IMR-90 (cell line): ENCODE data around the gene RPS6KA4. TPM values are rescaled to one million over a fixed set of nuclear protein-coding genes. Genes with fewer than 3 reads are reported as not detected.

Experiments used
- ATAC-seq: fragments of 200-7000 bp; cut with Tn5 transposase; 2 replicates; pipeline ENCODE4 v1.9.1; 2020; ENCODE audit warnings: low read depth, mild to moderate bottlenecking, moderate library complexity
- BruUV-seq: library from RNA; stranded (reverse); fragments of 400-500 nt; replicated peaks from 2 replicates; lab custom pipeline; 2021; lab: Mats Ljungman, UMichigan
- CTCF ChIA-PET: fragments of 300-600 bp; formaldehyde crosslinking; extraction: SDS; loops from one replicate; lab custom pipeline; 2021; ENCODE audit warnings: antibody characterized with exemption; lab: Yijun Ruan, JAX
- POLR2A ChIA-PET: fragments of 300-600 bp; sonication (Branson Sonifier 250); formaldehyde crosslinking; loops from one replicate; lab custom pipeline; 2022; ENCODE audit warnings: antibody characterized with exemption; ENCODE audit not compliant: unreplicated experiment; lab: Charles Lee
- DNase-seq: peaks from one replicate; pipeline ENCODE4 v3.0.0; 2013
- H2AFZ ChIP-seq: replicated peaks from 2 replicates; pipeline ENCODE3; 2013; ENCODE audit warnings: low read length, mild to moderate bottlenecking; ENCODE audit not compliant: poor library complexity
- H2AK5ac ChIP-seq: 2 replicates; pipeline ENCODE4 v1.6.1; 2013; ENCODE audit warnings: low read depth, low read length, inconsistent platforms
- H2AK9ac ChIP-seq: replicated peaks from 2 replicates; pipeline ENCODE3; 2013; ENCODE audit warnings: mild to moderate bottlenecking, low read depth, low read length, moderate library complexity; ENCODE audit not compliant: poor library complexity
- H2BK120ac ChIP-seq: 2 replicates; pipeline ENCODE4 v1.6.1; 2013; ENCODE audit warnings: low read depth, low read length, inconsistent platforms
- H2BK15ac ChIP-seq: 3 replicates; pipeline ENCODE4 v1.6.1; 2013; ENCODE audit warnings: low read depth, low read length, inconsistent platforms
- H2BK20ac ChIP-seq: 2 replicates; pipeline ENCODE4 v1.6.1; 2013; ENCODE audit warnings: low read depth, mild to moderate bottlenecking, inconsistent platforms, low read length, moderate library complexity
- H2BK5ac ChIP-seq: 2 replicates; pipeline ENCODE4 v1.6.1; 2013; ENCODE audit warnings: mild to moderate bottlenecking, low read depth, low read length, inconsistent platforms; ENCODE audit not compliant: poor library complexity, severe bottlenecking
- H3K14ac ChIP-seq: replicated peaks from 2 replicates; pipeline ENCODE4 v1.6.1; 2013; ENCODE audit warnings: low read depth, low read length, inconsistent platforms
- H3K18ac ChIP-seq: 2 replicates; pipeline ENCODE4 v1.6.1; 2013; ENCODE audit warnings: low read depth, low read length, control low read depth
- H3K23ac ChIP-seq: 2 replicates; pipeline ENCODE4 v1.6.1; 2013; ENCODE audit warnings: low read depth, low read length, inconsistent platforms
- H3K27ac ChIP-seq: 2 replicates; pipeline ENCODE4 v1.5.1; 2013; ENCODE audit warnings: mild to moderate bottlenecking, control low read depth, low read length; ENCODE audit not compliant: insufficient read depth
- H3K27me3 ChIP-seq: 2 replicates; pipeline ENCODE4 v1.6.1; 2013; ENCODE audit warnings: low read length; ENCODE audit not compliant: control insufficient read depth, insufficient read depth
- H3K36me3 ChIP-seq: 2 replicates; pipeline ENCODE4 v1.6.1; 2013; ENCODE audit warnings: low read length, mixed read lengths; ENCODE audit not compliant: control insufficient read depth, insufficient read depth
- H3K4ac ChIP-seq: 2 replicates; pipeline ENCODE4 v1.6.1; 2013; ENCODE audit warnings: low read depth, low read length, inconsistent platforms
- H3K4me1 ChIP-seq: 2 replicates; pipeline ENCODE4 v1.6.1; 2013; ENCODE audit warnings: low read length, mixed read lengths; ENCODE audit not compliant: control insufficient read depth, insufficient read depth
- H3K4me2 ChIP-seq: 2 replicates; pipeline ENCODE4 v1.6.1; 2013; ENCODE audit warnings: low read depth, mild to moderate bottlenecking, control low read depth, low read length, moderate library complexity
- H3K4me3 ChIP-seq: 2 replicates; pipeline ENCODE4 v1.5.1; 2013; ENCODE audit warnings: low read depth, mild to moderate bottlenecking, control low read depth, low read length, moderate library complexity; ENCODE audit not compliant: insufficient read depth
- H3K56ac ChIP-seq: 2 replicates; pipeline ENCODE4 v1.6.1; 2013; ENCODE audit warnings: low read length, inconsistent platforms; ENCODE audit not compliant: insufficient read depth; ENCODE audit errors: extremely low read depth
- H3K79me1 ChIP-seq, 2 experiments: 2 replicates each; pipeline ENCODE4 v1.6.1; 2013; ENCODE audit warnings: low read length in 2 of 2, inconsistent platforms in 1 of 2, low read depth in 1 of 2
- H3K9ac ChIP-seq: 2 replicates; pipeline ENCODE4 v1.6.1; 2013; ENCODE audit warnings: low read depth, low read length, control low read depth
- H3K9me1 ChIP-seq: 2 replicates; pipeline ENCODE4 v1.6.1; 2013; ENCODE audit warnings: low read length, inconsistent platforms; ENCODE audit not compliant: insufficient read depth
- H3K9me3 ChIP-seq: 2 replicates; pipeline ENCODE4 v1.6.1; 2013; ENCODE audit warnings: low read length; ENCODE audit not compliant: control insufficient read depth, insufficient read depth
- H4K20me1 ChIP-seq: 2 replicates; pipeline ENCODE4 v1.6.1; 2013; ENCODE audit warnings: low read length, inconsistent platforms; ENCODE audit not compliant: insufficient read depth
- H4K5ac ChIP-seq: 2 replicates; pipeline ENCODE4 v1.6.1; 2013; ENCODE audit warnings: mild to moderate bottlenecking, low read depth, low read length, control low read depth
- H4K8ac ChIP-seq, 2 experiments: 2 replicates each; pipeline ENCODE4 v1.6.1; 2013; ENCODE audit warnings: low read depth in 2 of 2, low read length in 2 of 2, control low read depth in 1 of 2, inconsistent platforms in 1 of 2
- H4K91ac ChIP-seq: 2 replicates; pipeline ENCODE4 v1.6.1; 2013; ENCODE audit warnings: low read depth, low read length, inconsistent platforms; ENCODE audit not compliant: insufficient read depth
- BHLHE40 ChIP-seq: fragments of 150-350 bp; IDR thresholded peaks from 2 replicates; pipeline ENCODE4 v1.6.1; 2016; ENCODE audit warnings: mild to moderate bottlenecking, low read depth, low read length
- CEBPB ChIP-seq: IDR thresholded peaks from 2 replicates; pipeline ENCODE4 v1.6.1; 2012; ENCODE audit warnings: low read depth, low read length, improper control_type of control experiment
- CHD1 ChIP-seq: IDR thresholded peaks from 2 replicates; pipeline ENCODE4 v1.6.1; 2012; ENCODE audit warnings: low read depth, low read length, improper control_type of control experiment
- FOS ChIP-seq: fragments of 150-350 bp; IDR thresholded peaks from 2 replicates; pipeline ENCODE4 v1.6.1; 2016; ENCODE audit warnings: low read depth, low read length
- MAZ ChIP-seq: IDR thresholded peaks from 2 replicates; pipeline ENCODE4 v1.6.1; 2012; ENCODE audit warnings: low read depth, mild to moderate bottlenecking, low read length, improper control_type of control experiment, moderate library complexity, borderline replicate concordance
- MXI1 ChIP-seq: IDR thresholded peaks from 2 replicates; pipeline ENCODE4 v1.6.1; 2012; ENCODE audit warnings: low read depth, mild to moderate bottlenecking, low read length, moderate library complexity, borderline replicate concordance
- NFE2L2 ChIP-seq: fragments of 150-350 bp; IDR thresholded peaks from 2 replicates; pipeline ENCODE4 v1.6.1; 2016; ENCODE audit warnings: low read depth, mild to moderate bottlenecking, low read length
- RCOR1 ChIP-seq: IDR thresholded peaks from 2 replicates; pipeline ENCODE4 v1.6.1; 2012; ENCODE audit warnings: mild to moderate bottlenecking, low read length, improper control_type of control experiment; ENCODE audit not compliant: insufficient replicate concordance
- RFX5 ChIP-seq: IDR thresholded peaks from 2 replicates; pipeline ENCODE4 v1.8.0; 2012; ENCODE audit warnings: low read depth, mild to moderate bottlenecking, low read length, moderate library complexity
- SMC3 ChIP-seq: fragments of 150-350 bp; IDR thresholded peaks from 2 replicates; pipeline ENCODE4 v1.6.1; 2016; ENCODE audit warnings: low read depth, mild to moderate bottlenecking, antibody characterized with exemption, low read length, moderate library complexity
- WGBS, 2 experiments: methylation state at CpG; one replicate each; pipeline versions ENCODE4 v1.1.5 to v1.1.7; 2013; ENCODE audit warnings: missing lambda C conversion rate in 2 of 2; ENCODE audit not compliant: insufficient read length in 1 of 2; ENCODE audit errors: extremely low coverage in 2 of 2; 5-methylcytosine and 5-hydroxymethylcytosine counted together
- dilution Hi-C: fragments of 300-500 bp; cut with HindIII; formaldehyde crosslinking; loops from one replicate; pipeline ENCODE4 v1.14.3; 2018; ENCODE audit warnings: low sequenced_read_pairs; ENCODE audit not compliant: unreplicated experiment
- in situ Hi-C: fragments of 300-500 bp; cut with MboI; formaldehyde crosslinking; loops from 3 replicates; pipeline ENCODE4 v1.14.3; 2019; ENCODE audit warnings: low sequenced_read_pairs, inconsistent platforms, mixed read lengths
- intact Hi-C: fragments of 100-400 bp; cut with micrococcal nuclease; formaldehyde crosslinking; loops from 2 replicates; pipeline ENCODE4 v1.10.0; 2022
- polyA plus RNA-seq, 3 experiments: library from polyadenylated mRNA; depleted of rRNA; stranded (reverse); fragments of >200 nt; gene quantifications; 2 replicates each; pipeline ENCODE4 v1.2.3, GENCODE V29; 2012; ENCODE audit warnings: low replicate concordance in 1 of 3
- total RNA-seq: library from RNA; depleted of rRNA; stranded (reverse); fragments of >200 nt; gene quantifications from 2 replicates; pipeline ENCODE4 v1.2.3, GENCODE V29; 2012
- TF ChIP-seq, protein P1 (sequence below): fragments of 150-350 bp; IDR thresholded peaks from 2 replicates; pipeline ENCODE4 v1.6.1; 2016; ENCODE audit warnings: low read depth, mild to moderate bottlenecking, low read length, moderate library complexity, borderline replicate concordance
- TF ChIP-seq, protein P2 (sequence below): conservative IDR thresholded peaks from 2 replicates; pipeline ENCODE4 v1.5.1; 2012; ENCODE audit warnings: mild to moderate bottlenecking, low read depth, low read length, improper control_type of control experiment

The RPS6KA4 gene
- total and polyA plus RNA-seq, 2 of the 4 experiments (the other 2 are of a cell fraction) = 38.8 to 52.9 TPM

DNA sequence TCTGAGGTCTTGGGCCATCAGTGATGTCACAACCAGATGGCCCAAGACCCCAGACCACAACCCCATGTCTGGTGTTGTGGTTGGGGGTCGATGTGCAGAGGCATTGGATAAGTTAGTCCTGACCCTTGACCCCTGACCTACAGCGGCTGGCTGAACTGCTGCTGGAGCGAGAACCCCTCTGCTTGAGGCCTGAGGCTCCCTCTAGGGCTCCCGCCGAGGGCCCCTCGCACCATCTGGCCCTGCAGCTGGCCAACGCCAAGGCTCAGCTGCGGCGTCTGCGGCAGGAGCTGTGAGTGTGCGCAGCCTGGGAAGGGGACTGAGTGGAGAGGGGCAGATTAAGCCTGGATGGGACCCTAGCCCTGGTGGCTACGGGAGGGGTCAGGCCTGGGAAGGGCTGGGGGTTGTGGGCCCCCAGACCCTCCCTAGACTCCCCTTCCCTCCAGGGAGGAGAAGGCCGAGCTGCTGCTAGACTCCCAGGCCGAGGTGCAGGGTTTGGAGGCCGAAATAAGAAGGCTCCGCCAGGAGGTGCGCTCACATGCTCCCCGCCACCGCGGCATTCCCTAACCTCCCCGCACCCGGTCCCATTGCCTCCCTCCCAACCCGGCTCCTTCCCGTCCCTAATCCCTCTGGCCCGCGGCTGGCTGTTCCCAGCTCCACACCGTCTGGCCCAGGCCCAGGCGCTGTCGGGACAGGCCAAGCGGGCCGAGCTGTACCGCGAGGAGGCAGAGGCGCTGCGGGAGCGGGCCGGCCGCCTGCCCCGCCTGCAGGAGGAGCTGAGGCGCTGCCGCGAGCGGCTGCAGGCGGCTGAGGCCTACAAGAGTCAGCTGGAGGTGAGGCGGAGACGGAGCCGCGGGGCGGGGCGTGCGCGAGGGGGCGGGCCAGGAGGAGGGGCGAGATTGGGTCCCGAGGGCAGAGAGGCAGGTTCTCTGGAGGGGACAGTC lies 16.8 kb upstream of the RPS6KA4 start:
- 7% methylated on average over 20 of the region's 55 CpGs; no CpG with 5 or more reads in 1 of the 2 experiments for WGBS, 2 experiments
- H2AK5ac ChIP-seq = peak overlapping the region; percentile 48; the same call in 1 of the 2 replicates
- peak overlapping the region; percentile 79 for H3K9ac ChIP-seq
- H4K8ac ChIP-seq = peak overlapping the region; percentile 38 to 93
- H2BK15ac ChIP-seq = no peak overlapping the region
- no TSS peak for BruUV-seq
- peak overlapping the region; percentile 59 for H2BK5ac ChIP-seq
- no peaks in the 10 kb centered on the region for H3K36me3 ChIP-seq
- peak overlapping the region; percentile 93 for H4K5ac ChIP-seq
- peak overlapping the region; percentile 80 for H3K4me2 ChIP-seq
- peak; percentile 81 for DNase-seq
- peak overlapping the region; percentile 45 for H3K4me3 ChIP-seq
- no peak overlapping the region for H3K23ac ChIP-seq
- no peaks in the 10 kb centered on the region for H3K79me1 ChIP-seq
- peak; percentile 99 for ATAC-seq
- dilution Hi-C loops = no loop called here
- ChIA-PET CTCF (interaction anchor here (0.6 to 2.2 kb wide), 6 partner anchors 9 to 41 kb away, joined by 3 to 11 read pairs (median 6); partner anchors contain the start of genes PRDX5 and TRMT112), POLR2A (interaction anchor here (1.1 kb wide), 1 partner anchor 25 kb away, joined by 4 read pairs; the partner anchor contains the start of gene TRMT112)
- H3K9me3 ChIP-seq = no peaks in the 10 kb centered on the region
- H4K91ac ChIP-seq = peak overlapping the region; percentile 45; the same call in 1 of the 2 replicates
- H2AK9ac ChIP-seq = peak overlapping the region; percentile 84
- no peaks in the 10 kb centered on the region for H4K20me1 ChIP-seq
- intact Hi-C loops = no loop called here
- H3K27ac ChIP-seq = peak overlapping the region; percentile 72
- peak overlapping the region; percentile 97 for H2AFZ ChIP-seq
- in situ Hi-C loops = no loop called here
- H3K56ac ChIP-seq = no peak overlapping the region
- 0 out of 2 replicates have a peak overlapping the region, but pooled peaks have one; percentile 42 for H2BK120ac ChIP-seq
- H3K27me3 ChIP-seq = peaks cover 11% of the 10 kb centered on the region; the same call in 1 of the 2 replicates
- 0 out of 2 replicates have a peak overlapping the region, but pooled peaks have one; percentile 48 for H3K14ac ChIP-seq
- H3K9me1 ChIP-seq = no peaks in the 10 kb centered on the region
- H3K4ac ChIP-seq = peak overlapping the region; percentile 79
- H3K18ac ChIP-seq = peak overlapping the region; percentile 50; the same call in 1 of the 2 replicates
- H3K4me1 ChIP-seq = peaks cover 6% of the 10 kb centered on the region
- H2BK20ac ChIP-seq = no peak overlapping the region
- TF ChIP-seq CEBPB = no peak
- no peak for TF ChIP-seq CHD1
- TF ChIP-seq MXI1 = no peak
- TF ChIP-seq, protein P1, sequence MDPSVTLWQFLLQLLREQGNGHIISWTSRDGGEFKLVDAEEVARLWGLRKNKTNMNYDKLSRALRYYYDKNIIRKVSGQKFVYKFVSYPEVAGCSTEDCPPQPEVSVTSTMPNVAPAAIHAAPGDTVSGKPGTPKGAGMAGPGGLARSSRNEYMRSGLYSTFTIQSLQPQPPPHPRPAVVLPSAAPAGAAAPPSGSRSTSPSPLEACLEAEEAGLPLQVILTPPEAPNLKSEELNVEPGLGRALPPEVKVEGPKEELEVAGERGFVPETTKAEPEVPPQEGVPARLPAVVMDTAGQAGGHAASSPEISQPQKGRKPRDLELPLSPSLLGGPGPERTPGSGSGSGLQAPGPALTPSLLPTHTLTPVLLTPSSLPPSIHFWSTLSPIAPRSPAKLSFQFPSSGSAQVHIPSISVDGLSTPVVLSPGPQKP = no peak
- no peak for TF ChIP-seq FOS
- no peak for TF ChIP-seq BHLHE40
- TF ChIP-seq NFE2L2 = no peak
- TF ChIP-seq RFX5 = no peak
- TF ChIP-seq, protein P2, sequence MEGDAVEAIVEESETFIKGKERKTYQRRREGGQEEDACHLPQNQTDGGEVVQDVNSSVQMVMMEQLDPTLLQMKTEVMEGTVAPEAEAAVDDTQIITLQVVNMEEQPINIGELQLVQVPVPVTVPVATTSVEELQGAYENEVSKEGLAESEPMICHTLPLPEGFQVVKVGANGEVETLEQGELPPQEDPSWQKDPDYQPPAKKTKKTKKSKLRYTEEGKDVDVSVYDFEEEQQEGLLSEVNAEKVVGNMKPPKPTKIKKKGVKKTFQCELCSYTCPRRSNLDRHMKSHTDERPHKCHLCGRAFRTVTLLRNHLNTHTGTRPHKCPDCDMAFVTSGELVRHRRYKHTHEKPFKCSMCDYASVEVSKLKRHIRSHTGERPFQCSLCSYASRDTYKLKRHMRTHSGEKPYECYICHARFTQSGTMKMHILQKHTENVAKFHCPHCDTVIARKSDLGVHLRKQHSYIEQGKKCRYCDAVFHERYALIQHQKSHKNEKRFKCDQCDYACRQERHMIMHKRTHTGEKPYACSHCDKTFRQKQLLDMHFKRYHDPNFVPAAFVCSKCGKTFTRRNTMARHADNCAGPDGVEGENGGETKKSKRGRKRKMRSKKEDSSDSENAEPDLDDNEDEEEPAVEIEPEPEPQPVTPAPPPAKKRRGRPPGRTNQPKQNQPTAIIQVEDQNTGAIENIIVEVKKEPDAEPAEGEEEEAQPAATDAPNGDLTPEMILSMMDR = peak; percentile 62
- peak; percentile 21; the same call in 1 of the 2 replicates for TF ChIP-seq SMC3
- TF ChIP-seq RCOR1 = no peak
- peak; percentile 68; the same call in 1 of the 2 replicates for TF ChIP-seq MAZ
